Stimulated activated memory B cell treated with anti-CD40 and anti-IgM and Interleukin-4, amounts not matched to agents 10 μg/mL and 1 μg/mL and 100 μg/mL, for 72 hours (primary cell): ENCODE data around the gene RELL2.
"Not testable (repeated sequence)": the region's sequence is repeated elsewhere in the genome, so short reads cannot be mapped to it uniquely, and the experiment has no call there.

ENCODE experiments used
- ATAC-seq: fragments of 150-1000 bp; cut with Tn5 transposase; 2 replicates; pipeline ENCODE4 v1.10.0; 2021
- H3K27ac Mint-ChIP-seq: one replicate; pipeline ENCODE4 v1.8.0; 2022; ENCODE audit warnings: mild to moderate bottlenecking, mixed read lengths
- H3K27me3 Mint-ChIP-seq: one replicate; pipeline ENCODE4 v1.8.0; 2022; ENCODE audit warnings: mixed read lengths
- H3K36me3 Mint-ChIP-seq: one replicate; pipeline ENCODE4 v1.8.0; 2022; ENCODE audit warnings: mixed read lengths
- H3K4me1 Mint-ChIP-seq: one replicate; pipeline ENCODE4 v1.8.0; 2022; ENCODE audit warnings: mixed read lengths
- H3K4me3 Mint-ChIP-seq: one replicate; pipeline ENCODE4 v1.8.0; 2022; ENCODE audit warnings: mild to moderate bottlenecking, moderate library complexity, mixed read lengths
- H3K9me3 Mint-ChIP-seq: one replicate; pipeline ENCODE4 v1.8.0; 2022; ENCODE audit warnings: mixed read lengths

The RELL2 gene, protein sequence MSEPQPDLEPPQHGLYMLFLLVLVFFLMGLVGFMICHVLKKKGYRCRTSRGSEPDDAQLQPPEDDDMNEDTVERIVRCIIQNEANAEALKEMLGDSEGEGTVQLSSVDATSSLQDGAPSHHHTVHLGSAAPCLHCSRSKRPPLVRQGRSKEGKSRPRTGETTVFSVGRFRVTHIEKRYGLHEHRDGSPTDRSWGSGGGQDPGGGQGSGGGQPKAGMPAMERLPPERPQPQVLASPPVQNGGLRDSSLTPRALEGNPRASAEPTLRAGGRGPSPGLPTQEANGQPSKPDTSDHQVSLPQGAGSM

DNA sequence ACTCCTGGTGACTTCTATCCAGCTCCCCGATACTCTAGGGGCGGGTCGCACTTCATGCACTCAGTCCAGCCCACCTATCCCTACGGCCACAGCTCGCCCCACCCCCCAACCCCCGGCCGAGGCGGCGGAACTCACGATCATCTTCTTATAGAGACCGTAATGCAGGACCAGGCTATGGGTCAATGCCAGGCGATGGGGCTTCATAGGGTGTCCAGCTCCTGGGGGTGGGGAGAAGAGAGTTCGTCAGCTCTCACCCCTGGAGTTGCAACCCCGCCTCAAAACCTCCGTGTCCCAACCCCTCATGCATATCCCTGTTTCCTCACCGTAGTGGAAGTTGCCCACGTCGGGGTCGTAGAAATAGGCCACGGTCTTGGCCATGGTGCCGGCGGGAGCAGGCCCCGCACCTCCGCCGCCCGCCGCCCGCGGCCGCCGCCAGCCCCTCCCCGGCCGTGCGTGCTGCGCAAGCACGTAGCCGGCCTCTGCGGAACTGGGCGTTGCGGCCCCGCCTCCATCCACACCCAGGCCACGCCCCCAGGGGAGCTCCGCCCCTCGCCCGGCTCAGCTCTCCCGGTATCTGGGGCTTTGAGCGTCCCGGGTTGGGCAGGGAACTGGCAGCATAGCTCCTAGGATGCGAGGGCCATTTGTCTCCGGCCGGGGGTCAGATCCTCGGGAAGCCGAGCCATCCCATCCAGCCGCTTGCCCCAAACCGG lies at the start of gene RELL2, which contains the start of gene HDAC3:
Gene RELL2, plus strand, starts transcription at position 585 of the 710 bp plus-strand sequence. CDS start 1,229 bp downstream, outside the sequence.
Gene HDAC3, minus strand, starts transcription at position 437 of the 710 bp plus-strand sequence. Its CDS starts 59 bp downstream, at position 378.
- Mint-ChIP-seq H3K27ac (peak within 1 kb of the TSS; percentile 82), H3K9me3 (no peaks in the 10 kb centered on the region), H3K4me3 (peak within 1 kb of the TSS; percentile 89), H3K27me3 (no peaks in the 10 kb centered on the region), H3K36me3 (peaks cover 11% of the 10 kb centered on the region), H3K4me1 (peaks cover 50% of the 10 kb centered on the region)
- peak; percentile 93 for ATAC-seq

- Mint-ChIP-seq H3K27ac (no peak overlapping the region), H3K36me3 (peaks cover 31% of the 10 kb centered on the region), H3K9me3 (no peaks in the 10 kb centered on the region), H3K27me3 (no peaks in the 10 kb centered on the region), H3K4me1 (peaks cover 34% of the 10 kb centered on the region), H3K4me3 (no peak overlapping the region)
- no peak for ATAC-seq
Observed at GRCh38 chr5:141590127-141590526, 46.7 kb upstream of the RELL2 start.

DNA sequence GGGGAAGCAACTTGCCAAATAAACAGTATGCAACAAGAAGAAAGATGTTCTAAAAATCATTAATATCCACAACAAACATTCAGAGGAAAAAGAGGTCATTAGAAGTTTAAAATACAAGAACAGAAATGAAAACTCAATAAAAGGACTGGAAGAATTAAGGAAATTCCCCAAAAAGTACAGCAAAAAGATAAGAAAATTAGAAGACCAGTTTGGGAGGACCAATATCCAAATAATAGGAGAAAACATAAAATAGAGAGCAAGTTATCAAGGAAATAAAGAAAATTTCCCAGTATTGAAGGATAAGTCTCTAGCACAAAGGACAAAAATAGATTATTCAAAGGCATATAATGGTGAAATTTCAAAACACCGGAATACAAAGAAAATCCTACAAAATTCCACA lies 39.9 kb upstream of the RELL2 start:
- no peak overlapping the region for H3K27ac Mint-ChIP-seq
- H3K27me3 Mint-ChIP-seq: no peaks in the 10 kb centered on the region
- no peak overlapping the region for H3K4me3 Mint-ChIP-seq
- H3K36me3 Mint-ChIP-seq: peaks cover 18% of the 10 kb centered on the region
- peaks cover 49% of the 10 kb centered on the region for H3K4me1 Mint-ChIP-seq
- no peaks in the 10 kb centered on the region for H3K9me3 Mint-ChIP-seq
- no peak for ATAC-seq

- Mint-ChIP-seq H3K9me3 (no peaks in the 10 kb centered on the region), H3K4me1 (peaks cover 50% of the 10 kb centered on the region), H3K4me3 (no peak overlapping the region), H3K27me3 (no peaks in the 10 kb centered on the region), H3K36me3 (peaks cover 18% of the 10 kb centered on the region), H3K27ac (no peak overlapping the region)
- ATAC-seq: no peak
Observed at GRCh38 chr5:141597394-141597793, 39.4 kb upstream of the RELL2 start.

GRCh38 chr5:141597814-141598213 lies 39.0 kb upstream of the RELL2 start:
- ATAC-seq: no peak
- Mint-ChIP-seq H3K9me3 (no peaks in the 10 kb centered on the region), H3K4me1 (peaks cover 50% of the 10 kb centered on the region), H3K4me3 (no peak overlapping the region), H3K36me3 (peaks cover 15% of the 10 kb centered on the region), H3K27ac (no peak overlapping the region), H3K27me3 (no peaks in the 10 kb centered on the region)

DNA sequence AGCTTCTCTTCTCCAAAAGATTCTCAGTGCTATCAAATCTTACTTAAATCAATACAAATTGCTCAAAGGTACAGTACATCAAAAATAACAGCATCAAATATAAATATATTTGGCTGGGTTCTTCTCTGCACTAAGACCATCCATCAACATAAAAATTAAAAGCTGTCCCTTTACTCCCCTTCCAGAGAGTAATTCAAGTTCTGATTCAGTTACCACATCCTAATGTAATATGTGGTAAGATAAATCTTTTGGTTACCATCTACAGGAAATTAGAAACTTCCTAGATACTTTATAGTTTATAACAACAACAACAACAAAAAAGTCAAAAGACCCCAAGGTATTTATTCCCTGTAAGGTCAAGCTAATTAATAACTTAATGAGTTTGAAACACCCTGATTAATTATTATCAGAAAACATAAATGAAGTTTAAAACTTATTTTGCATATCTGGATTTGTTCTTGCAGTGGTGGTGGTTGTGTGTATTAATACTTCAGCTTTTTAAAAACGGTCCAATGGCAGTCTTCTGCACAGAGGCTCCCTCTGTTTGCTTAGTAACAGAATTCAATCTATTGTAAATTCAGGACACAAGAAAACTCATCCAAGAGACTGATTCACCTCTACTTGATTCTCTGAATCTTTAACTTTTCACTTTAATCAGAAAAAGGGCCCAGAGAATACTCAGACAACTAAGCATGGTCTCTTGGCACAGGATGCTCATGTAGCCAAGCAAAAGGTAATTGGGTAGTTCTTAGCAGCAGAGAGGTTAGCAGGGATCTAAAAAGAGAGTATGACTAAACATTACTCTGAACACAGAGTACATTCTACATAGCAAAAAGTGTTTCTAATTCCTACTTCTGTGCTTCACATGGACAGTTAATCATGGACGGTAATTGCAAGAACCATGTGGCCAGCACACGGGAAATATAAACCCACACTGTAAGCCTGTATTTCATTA lies 38.1 kb upstream of the RELL2 start:
- Mint-ChIP-seq H3K27me3 (no peaks in the 10 kb centered on the region), H3K27ac (peak overlapping the region; percentile 65), H3K4me1 (peaks cover 52% of the 10 kb centered on the region), H3K4me3 (no peak overlapping the region), H3K9me3 (no peaks in the 10 kb centered on the region), H3K36me3 (peaks cover 14% of the 10 kb centered on the region)
- no peak for ATAC-seq

GRCh38 chr5:141602606-141603005 lies 34.2 kb upstream of the RELL2 start:
- no peaks in the 10 kb centered on the region for H3K27me3 Mint-ChIP-seq
- peaks cover 12% of the 10 kb centered on the region for H3K36me3 Mint-ChIP-seq
- ATAC-seq: no peak
- H3K4me3 Mint-ChIP-seq: no peak overlapping the region
- no peaks in the 10 kb centered on the region for H3K9me3 Mint-ChIP-seq
- H3K27ac Mint-ChIP-seq: no peak overlapping the region
- peaks cover 77% of the 10 kb centered on the region for H3K4me1 Mint-ChIP-seq

- H3K9me3 Mint-ChIP-seq: no peaks in the 10 kb centered on the region
- no peaks in the 10 kb centered on the region for H3K27me3 Mint-ChIP-seq
- peak overlapping the region; percentile 33 for H3K4me3 Mint-ChIP-seq
- ATAC-seq: no peak
- peak overlapping the region; percentile 65 for H3K27ac Mint-ChIP-seq
- H3K4me1 Mint-ChIP-seq: peaks cover 81% of the 10 kb centered on the region
- H3K36me3 Mint-ChIP-seq: peaks cover 15% of the 10 kb centered on the region
Observed at GRCh38 chr5:141603923-141604717, 32.7 kb upstream of the RELL2 start.

DNA sequence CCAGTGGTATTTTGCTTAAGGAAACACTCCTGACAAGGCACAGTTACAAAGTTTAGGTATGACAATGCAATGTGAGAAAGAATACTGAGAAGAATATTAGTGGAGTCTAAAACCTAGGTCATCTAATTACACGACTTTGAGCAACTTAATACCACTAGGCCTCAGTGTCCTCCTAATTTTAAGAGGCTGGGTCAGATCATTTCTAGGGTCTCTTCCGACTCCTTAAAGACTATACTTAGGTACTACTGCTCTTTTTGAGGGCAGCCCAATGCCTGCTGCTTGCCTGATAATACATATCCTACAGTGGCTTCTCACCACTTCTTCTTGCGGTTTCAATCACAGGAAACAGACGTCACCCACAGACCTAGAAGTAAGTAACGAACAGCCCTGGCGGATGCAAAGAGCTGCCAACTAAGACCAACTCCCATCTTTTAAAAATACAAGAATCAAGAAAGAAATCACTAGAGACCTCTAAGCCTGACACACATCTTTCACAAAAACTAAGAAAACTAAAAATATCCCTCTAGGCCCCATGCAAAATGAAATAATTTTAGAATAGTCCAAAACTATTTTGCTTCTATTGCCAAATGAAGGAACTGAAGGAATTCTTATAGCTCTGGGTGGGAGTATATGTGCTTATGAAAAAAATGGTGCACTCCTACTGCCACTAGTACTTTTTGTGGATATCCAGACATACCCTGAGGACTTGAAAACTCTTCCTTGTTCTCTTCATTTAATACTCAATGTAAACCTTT lies 31.1 kb upstream of the RELL2 start:
- Mint-ChIP-seq H3K9me3 (no peaks in the 10 kb centered on the region), H3K4me1 (peaks cover 78% of the 10 kb centered on the region), H3K36me3 (peaks cover 20% of the 10 kb centered on the region), H3K27ac (peak overlapping the region; percentile 85), H3K4me3 (peak overlapping the region; percentile 45), H3K27me3 (no peaks in the 10 kb centered on the region)
- peak; percentile 100 for ATAC-seq

DNA sequence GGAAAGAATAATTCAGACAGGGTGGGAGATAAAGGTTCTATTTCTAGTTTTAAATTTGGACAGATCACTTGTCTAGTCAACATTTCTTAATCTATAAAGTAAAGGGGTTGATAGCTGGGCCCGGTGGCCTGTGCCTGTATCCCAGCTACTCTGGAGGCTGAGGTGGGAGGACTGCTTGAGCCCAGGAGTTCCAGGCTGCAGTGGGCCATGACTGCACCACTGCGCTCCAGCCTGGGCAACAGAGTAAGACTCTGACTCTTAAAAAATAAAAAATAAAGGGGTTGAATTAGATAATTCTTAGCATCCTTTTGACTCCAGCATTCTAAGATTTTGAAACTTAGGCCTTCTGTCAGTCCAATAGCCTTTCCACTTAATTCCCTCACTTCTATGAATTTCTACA lies 28.8 kb upstream of the RELL2 start:
- H3K36me3 Mint-ChIP-seq: peaks cover 32% of the 10 kb centered on the region
- H3K27me3 Mint-ChIP-seq: no peaks in the 10 kb centered on the region
- H3K27ac Mint-ChIP-seq: peak overlapping the region; percentile 85
- H3K4me3 Mint-ChIP-seq: no peak overlapping the region
- H3K4me1 Mint-ChIP-seq: peaks cover 83% of the 10 kb centered on the region
- H3K9me3 Mint-ChIP-seq: no peaks in the 10 kb centered on the region
- no peak for ATAC-seq

GRCh38 chr5:141608557-141608956 lies 28.2 kb upstream of the RELL2 start:
- Mint-ChIP-seq H3K36me3 (peaks cover 37% of the 10 kb centered on the region), H3K4me3 (no peak overlapping the region), H3K9me3 (no peaks in the 10 kb centered on the region), H3K4me1 (peaks cover 88% of the 10 kb centered on the region), H3K27ac (peak overlapping the region; percentile 85), H3K27me3 (no peaks in the 10 kb centered on the region)
- ATAC-seq: no peak

GRCh38 chr5:141609044-141609443 lies 27.8 kb upstream of the RELL2 start:
- ATAC-seq: no peak
- peak overlapping the region; percentile 85 for H3K27ac Mint-ChIP-seq
- H3K36me3 Mint-ChIP-seq: peaks cover 37% of the 10 kb centered on the region
- H3K4me3 Mint-ChIP-seq: no peak overlapping the region
- H3K27me3 Mint-ChIP-seq: no peaks in the 10 kb centered on the region
- no peaks in the 10 kb centered on the region for H3K9me3 Mint-ChIP-seq
- H3K4me1 Mint-ChIP-seq: peaks cover 88% of the 10 kb centered on the region

GRCh38 chr5:141609921-141610320 lies 26.9 kb upstream of the RELL2 start:
- peaks cover 88% of the 10 kb centered on the region for H3K4me1 Mint-ChIP-seq
- H3K9me3 Mint-ChIP-seq, ATAC-seq, H3K4me3 Mint-ChIP-seq, H3K27me3 Mint-ChIP-seq, H3K27ac Mint-ChIP-seq: not testable (repeated sequence)
- H3K36me3 Mint-ChIP-seq: peaks cover 37% of the 10 kb centered on the region

GRCh38 chr5:141611289-141611688 lies 25.5 kb upstream of the RELL2 start:
- peak overlapping the region; percentile 33 for H3K27ac Mint-ChIP-seq
- no peaks in the 10 kb centered on the region for H3K27me3 Mint-ChIP-seq
- H3K4me1 Mint-ChIP-seq: peaks cover 87% of the 10 kb centered on the region
- H3K9me3 Mint-ChIP-seq: no peaks in the 10 kb centered on the region
- ATAC-seq: no peak
- H3K4me3 Mint-ChIP-seq: no peak overlapping the region
- H3K36me3 Mint-ChIP-seq: peaks cover 43% of the 10 kb centered on the region
